Measurements from ENCODE around the gene TRAFD1.

TRAFD1 gene

GRCh38 chr12:112198120-112198733, 72.9 kb downstream of the TRAFD1 start:
- peak in 1 of 2 donors; percentile 11 for DNase-seq (ENCODE audit: extremely low read depth in 1 of 2, low read depth in 1 of 2)

DNA sequence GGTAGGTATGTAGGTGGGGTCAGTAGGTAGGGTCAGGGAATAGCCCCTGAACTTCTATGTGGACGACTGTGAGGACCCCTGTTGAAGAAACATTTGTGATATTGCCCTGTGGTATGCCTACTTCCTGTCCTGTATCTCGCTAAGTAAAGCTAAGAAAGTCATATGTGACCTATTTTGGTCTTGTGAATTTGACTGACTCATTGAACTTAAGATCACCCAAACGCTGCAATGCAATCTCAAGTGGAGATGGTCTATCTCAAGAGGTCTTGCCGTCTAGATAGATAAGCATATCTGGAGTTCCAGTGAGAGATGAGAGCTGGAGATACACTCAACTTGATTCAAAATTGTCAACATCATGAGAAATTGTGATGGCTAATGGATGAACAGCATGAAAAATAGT, 73.8 kb downstream of the TRAFD1 start:
- DNase-seq (ENCODE audit: extremely low read depth in 1 of 2, low read depth in 1 of 2) = no peak

Data from activated CD8-positive, alpha-beta memory T cell treated with anti-CD3 and anti-CD28 coated beads for 1 hour (primary cell).